ENCODE results near the gene KRT77. TPM values are rescaled to one million over a fixed set of nuclear protein-coding genes. Genes with fewer than 3 reads are reported as not detected.

Gene KRT77
- total RNA-seq, 1 donor from 2014 or later: not detected

DNA sequence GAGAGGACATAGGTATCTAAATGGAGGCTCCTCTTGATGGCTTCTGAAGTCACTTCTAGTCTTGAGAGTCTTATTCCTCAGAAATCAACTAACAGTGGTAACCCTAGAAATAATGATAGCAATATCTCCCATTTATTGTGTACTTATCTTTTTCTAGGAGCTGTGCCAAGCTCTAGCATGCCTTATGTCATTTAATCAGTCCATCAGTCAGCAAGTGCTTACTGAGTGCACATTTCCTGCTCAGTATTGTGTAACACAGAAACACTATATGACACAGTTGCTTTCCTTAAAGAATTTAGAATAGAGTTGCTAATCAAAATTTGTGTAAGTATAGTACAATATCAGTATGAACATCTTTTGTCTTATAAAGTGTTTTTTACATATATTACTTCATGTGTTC lies 37.3 kb upstream of the KRT77 start:
- no peaks in the 10 kb centered on the region for H3K9me3 Mint-ChIP-seq (ENCODE audit: low read depth)
- peaks cover 30% of the 10 kb centered on the region for H3K27me3 Mint-ChIP-seq (ENCODE audit: low read depth)
- no peaks in the 10 kb centered on the region for H3K4me1 Mint-ChIP-seq (ENCODE audit: low read depth)
- DNase-seq (ENCODE audit: low spot score): no peak
- H3K4me3 Mint-ChIP-seq (ENCODE audit: unreplicated experiment): no peak overlapping the region
- H3K36me3 Mint-ChIP-seq (ENCODE audit: low read depth): no peaks in the 10 kb centered on the region
- TF ChIP-seq, protein P1, sequence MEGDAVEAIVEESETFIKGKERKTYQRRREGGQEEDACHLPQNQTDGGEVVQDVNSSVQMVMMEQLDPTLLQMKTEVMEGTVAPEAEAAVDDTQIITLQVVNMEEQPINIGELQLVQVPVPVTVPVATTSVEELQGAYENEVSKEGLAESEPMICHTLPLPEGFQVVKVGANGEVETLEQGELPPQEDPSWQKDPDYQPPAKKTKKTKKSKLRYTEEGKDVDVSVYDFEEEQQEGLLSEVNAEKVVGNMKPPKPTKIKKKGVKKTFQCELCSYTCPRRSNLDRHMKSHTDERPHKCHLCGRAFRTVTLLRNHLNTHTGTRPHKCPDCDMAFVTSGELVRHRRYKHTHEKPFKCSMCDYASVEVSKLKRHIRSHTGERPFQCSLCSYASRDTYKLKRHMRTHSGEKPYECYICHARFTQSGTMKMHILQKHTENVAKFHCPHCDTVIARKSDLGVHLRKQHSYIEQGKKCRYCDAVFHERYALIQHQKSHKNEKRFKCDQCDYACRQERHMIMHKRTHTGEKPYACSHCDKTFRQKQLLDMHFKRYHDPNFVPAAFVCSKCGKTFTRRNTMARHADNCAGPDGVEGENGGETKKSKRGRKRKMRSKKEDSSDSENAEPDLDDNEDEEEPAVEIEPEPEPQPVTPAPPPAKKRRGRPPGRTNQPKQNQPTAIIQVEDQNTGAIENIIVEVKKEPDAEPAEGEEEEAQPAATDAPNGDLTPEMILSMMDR (IDR thresholded peaks at IDR 0.05): no peak
- H3K27ac Mint-ChIP-seq (ENCODE audit: unreplicated experiment): no peak overlapping the region

DNA sequence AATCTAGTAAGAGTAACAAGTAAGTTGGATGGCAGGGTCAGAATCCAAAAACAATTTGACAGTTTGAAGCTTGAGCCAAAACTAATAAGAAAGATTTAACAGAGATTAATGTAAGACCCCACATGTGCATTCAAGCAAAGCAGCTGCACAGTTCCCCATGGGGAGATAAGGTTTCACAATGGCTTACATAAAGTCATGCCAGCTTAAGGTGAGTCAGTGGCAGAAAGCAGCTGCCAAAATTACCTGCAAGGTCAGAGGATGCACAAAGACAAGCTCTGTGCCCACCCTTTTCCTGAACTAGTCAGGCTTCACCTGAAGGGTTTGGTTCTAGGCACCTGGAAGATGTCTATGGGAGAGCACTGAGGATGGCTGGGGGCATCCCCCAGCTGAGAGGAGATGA lies 36.6 kb upstream of the KRT77 start:
- no peaks in the 10 kb centered on the region for H3K9me3 Mint-ChIP-seq (ENCODE audit: low read depth)
- no peak overlapping the region for H3K4me3 Mint-ChIP-seq (ENCODE audit: unreplicated experiment)
- no peaks in the 10 kb centered on the region for H3K4me1 Mint-ChIP-seq (ENCODE audit: low read depth)
- H3K36me3 Mint-ChIP-seq (ENCODE audit: low read depth): no peaks in the 10 kb centered on the region
- H3K27me3 Mint-ChIP-seq (ENCODE audit: low read depth): peaks cover 27% of the 10 kb centered on the region
- DNase-seq (ENCODE audit: low spot score): no peak
- TF ChIP-seq, protein P1 (IDR thresholded peaks at IDR 0.05): no peak
- H3K27ac Mint-ChIP-seq (ENCODE audit: unreplicated experiment): no peak overlapping the region

DNA sequence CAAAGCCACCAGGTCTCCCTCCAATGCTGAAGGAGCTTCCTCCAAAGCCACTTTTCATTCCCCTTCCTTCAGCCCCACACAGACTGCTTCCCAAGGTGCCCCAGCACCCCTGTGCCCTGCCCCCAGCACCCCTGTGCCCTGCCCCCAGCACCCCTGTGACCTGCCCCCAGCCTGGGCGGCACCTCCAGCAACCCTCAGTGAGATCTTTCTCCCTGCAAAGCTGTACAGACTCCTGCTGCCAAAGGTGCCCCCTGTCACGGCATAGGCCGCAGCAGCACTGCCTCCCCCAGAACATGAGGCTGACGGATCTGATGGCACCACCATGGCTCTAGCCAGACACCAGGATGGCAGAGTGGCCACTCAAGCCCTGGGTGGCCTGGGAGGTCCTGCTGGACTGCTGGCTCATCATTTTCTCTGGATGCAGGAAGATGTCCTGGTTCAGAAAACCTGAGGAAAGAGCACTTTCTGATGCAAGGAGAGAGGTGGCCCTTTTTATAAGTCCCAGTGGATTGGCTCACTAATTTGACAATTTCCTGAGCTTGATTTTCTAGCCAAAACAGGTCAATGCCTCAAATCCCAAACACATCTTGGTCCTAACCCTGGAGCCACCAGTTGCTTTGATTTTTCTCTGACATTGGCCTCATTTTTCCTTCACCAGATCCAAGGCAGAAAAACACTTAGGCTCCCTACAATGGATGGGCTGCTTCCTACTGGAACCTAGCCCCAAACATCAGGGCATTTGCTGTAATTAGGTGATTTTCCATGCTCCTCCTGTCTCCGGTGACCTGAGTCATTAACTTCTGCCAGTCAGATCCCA lies 32.7 kb upstream of the KRT77 start:
- DNase-seq (ENCODE audit: low spot score): no peak
- TF ChIP-seq, protein P1 (IDR thresholded peaks at IDR 0.05): no peak
- Mint-ChIP-seq H3K9me3 (ENCODE audit: low read depth) (no peaks in the 10 kb centered on the region), H3K4me1 (ENCODE audit: low read depth) (no peaks in the 10 kb centered on the region), H3K36me3 (ENCODE audit: low read depth) (no peaks in the 10 kb centered on the region), H3K27ac (ENCODE audit: unreplicated experiment) (no peak overlapping the region), H3K27me3 (ENCODE audit: low read depth) (peaks cover 26% of the 10 kb centered on the region), H3K4me3 (ENCODE audit: unreplicated experiment) (no peak overlapping the region)

DNA sequence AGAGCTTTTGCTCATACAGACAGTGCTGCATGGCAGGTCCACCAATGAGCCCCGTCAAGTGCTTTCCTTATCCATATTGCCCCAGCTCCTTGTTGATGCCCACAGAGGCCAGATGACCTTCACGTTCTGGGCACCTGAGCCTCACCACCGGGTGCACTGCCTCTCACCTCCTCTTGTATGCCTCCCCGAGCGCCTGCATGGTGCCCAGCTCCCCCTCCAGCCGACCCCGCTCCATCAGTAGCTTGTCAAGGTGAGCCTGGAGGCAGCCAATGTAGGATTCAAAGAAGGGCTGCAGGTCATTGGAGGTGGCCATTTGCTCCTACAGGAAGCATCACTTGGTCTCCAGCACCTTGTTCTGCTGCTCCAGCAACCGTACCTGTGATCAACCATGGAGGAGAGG lies 31.8 kb upstream of the KRT77 start:
- Mint-ChIP-seq H3K36me3 (ENCODE audit: low read depth) (no peaks in the 10 kb centered on the region), H3K4me3 (ENCODE audit: unreplicated experiment) (no peak overlapping the region), H3K27ac (ENCODE audit: unreplicated experiment) (no peak overlapping the region), H3K4me1 (ENCODE audit: low read depth) (no peaks in the 10 kb centered on the region), H3K27me3 (ENCODE audit: low read depth) (peaks cover 35% of the 10 kb centered on the region), H3K9me3 (ENCODE audit: low read depth) (no peaks in the 10 kb centered on the region)
- DNase-seq (ENCODE audit: low spot score): no peak
- TF ChIP-seq, protein P1 (IDR thresholded peaks at IDR 0.05): no peak

DNA sequence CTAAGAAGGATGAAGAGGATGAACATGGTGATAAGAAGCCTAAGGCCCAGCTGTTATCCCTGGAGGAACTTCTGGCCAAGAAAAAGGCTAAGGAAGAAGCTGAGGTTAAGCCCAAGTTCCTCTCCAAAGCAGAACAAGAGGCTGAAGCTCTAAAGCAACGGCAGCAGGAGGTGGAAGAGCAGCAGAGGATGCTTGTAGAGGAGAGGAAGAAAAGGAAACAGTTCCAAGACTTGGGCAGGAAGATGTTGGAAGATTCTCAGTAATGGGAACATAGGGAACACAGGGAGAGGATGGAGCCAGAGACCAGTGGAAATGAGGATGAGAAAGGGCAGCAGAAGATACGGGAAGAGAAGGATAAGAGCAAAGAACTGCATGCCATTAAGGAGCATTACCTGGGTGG lies 27.5 kb upstream of the KRT77 start:
- Mint-ChIP-seq H3K4me1 (ENCODE audit: low read depth) (no peaks in the 10 kb centered on the region), H3K9me3 (ENCODE audit: low read depth) (no peaks in the 10 kb centered on the region), H3K36me3 (ENCODE audit: low read depth) (no peaks in the 10 kb centered on the region), H3K27ac (ENCODE audit: unreplicated experiment) (no peak overlapping the region), H3K27me3 (ENCODE audit: low read depth) (peaks cover 64% of the 10 kb centered on the region), H3K4me3 (ENCODE audit: unreplicated experiment) (no peak overlapping the region)
- no peak for DNase-seq (ENCODE audit: low spot score)
- TF ChIP-seq, protein P1 (IDR thresholded peaks at IDR 0.05): no peak

Data from chondrocyte (in vitro differentiated cells).